Epithelial cell of esophagus (primary cell): ENCODE measurements around the gene PANK4.
"Not testable (repeated sequence)": the region's sequence is repeated elsewhere in the genome, so short reads cannot be mapped to it uniquely, and the experiment has no call there.

Experiments
- DNase-seq: peaks from one replicate; pipeline ENCODE4 v3.0.0; 2010; ENCODE audit warnings: low read depth
- H3K4me3 ChIP-seq: 2 replicates; pipeline ENCODE4 v1.5.1; 2011; ENCODE audit warnings: mild to moderate bottlenecking, low read length, control low read depth
- TF ChIP-seq, protein P1 (sequence below): IDR thresholded peaks from 2 replicates; pipeline ENCODE4 v1.5.1; 2011; ENCODE audit warnings: low read depth, mild to moderate bottlenecking, low read length, control low read depth, inconsistent platforms; ENCODE audit not compliant: insufficient read depth; ENCODE audit errors: missing control alignments

The PANK4 gene

DNA sequence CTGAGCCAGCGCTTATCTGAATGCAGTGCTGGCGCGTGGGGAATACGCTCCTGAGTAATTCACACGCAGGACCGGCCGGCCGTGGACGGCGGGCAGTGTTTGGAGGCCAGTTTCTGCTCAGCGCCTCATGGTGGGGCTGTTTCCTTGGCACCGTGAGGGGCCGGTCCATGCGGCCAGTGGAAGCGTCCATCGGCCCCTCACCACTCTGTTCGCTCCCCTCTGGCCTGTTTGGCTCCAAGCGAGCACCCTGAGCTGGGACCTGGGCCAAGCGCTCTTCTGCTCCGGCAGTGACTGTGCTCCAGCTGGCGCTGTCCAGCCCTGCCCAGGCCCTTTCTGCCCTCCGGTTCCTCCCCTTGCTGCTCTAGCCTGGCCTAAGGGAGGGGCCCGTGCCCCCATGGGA lies 66.6 kb downstream of the PANK4 start:
- TF ChIP-seq, protein P1, sequence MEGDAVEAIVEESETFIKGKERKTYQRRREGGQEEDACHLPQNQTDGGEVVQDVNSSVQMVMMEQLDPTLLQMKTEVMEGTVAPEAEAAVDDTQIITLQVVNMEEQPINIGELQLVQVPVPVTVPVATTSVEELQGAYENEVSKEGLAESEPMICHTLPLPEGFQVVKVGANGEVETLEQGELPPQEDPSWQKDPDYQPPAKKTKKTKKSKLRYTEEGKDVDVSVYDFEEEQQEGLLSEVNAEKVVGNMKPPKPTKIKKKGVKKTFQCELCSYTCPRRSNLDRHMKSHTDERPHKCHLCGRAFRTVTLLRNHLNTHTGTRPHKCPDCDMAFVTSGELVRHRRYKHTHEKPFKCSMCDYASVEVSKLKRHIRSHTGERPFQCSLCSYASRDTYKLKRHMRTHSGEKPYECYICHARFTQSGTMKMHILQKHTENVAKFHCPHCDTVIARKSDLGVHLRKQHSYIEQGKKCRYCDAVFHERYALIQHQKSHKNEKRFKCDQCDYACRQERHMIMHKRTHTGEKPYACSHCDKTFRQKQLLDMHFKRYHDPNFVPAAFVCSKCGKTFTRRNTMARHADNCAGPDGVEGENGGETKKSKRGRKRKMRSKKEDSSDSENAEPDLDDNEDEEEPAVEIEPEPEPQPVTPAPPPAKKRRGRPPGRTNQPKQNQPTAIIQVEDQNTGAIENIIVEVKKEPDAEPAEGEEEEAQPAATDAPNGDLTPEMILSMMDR: no peak
- H3K4me3 ChIP-seq: no peak overlapping the region
- no peak for DNase-seq

DNA sequence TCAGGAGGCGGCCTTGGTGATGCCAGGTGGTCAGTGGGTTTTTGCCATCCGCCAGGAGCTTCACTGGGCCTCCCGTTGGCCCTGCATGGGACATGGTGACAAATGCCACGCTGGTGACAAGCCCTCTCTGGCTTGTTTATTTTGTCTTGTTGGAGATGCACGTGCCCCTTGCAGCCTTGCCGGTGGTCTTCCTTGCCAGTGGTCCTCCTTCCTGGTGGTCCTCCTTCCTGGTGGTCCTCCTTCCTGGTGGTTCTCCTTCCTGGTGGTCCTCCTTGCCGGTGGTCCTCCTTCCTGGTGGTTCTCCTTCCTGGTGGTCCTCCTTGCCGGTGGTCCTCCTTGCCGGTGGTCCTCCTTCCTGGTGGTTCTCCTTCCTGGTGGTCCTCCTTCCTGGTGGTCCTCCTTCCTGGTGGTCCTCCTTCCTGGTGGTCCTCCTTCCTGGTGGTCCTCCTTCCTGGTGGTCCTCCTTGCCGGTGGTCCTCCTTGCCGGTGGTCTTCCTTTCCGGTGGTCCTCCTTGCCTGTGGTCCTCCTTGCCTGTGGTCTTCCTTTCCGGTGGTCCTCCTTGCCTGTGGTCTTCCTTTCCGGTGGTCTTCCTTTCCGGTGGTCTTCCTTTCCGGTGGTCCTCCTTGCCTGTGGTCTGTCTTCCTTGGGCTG lies 67.2 kb downstream of the PANK4 start:
- not testable (repeated sequence) for H3K4me3 ChIP-seq, DNase-seq

DNA sequence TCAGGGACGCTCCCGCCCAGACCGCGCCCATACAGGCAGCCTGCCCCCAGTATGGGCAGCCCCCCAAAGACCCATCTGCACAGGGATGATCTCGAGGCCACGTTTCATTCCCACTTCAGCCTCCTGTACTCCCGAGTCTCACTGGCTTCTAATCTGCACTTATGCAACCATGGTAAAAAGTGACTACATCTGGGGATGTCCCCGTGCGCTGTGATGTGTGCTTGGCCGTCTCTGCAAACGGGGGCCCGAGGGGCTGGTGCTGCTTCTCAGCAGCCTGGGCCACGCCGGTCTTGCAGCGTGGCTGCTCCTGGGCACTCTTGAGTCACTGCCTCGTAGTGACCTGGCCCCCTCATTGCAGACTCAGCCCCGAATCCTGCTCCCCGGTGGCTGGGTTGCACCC lies 67.7 kb downstream of the PANK4 start:
- TF ChIP-seq, protein P1: no peak
- DNase-seq: no peak
- no peak overlapping the region for H3K4me3 ChIP-seq
